Skeletal muscle tissue (tissue), 4 donors: ENCODE measurements around the gene STMN1. TPM values are rescaled to one million over a fixed set of nuclear protein-coding genes. Genes with fewer than 3 reads are reported as not detected.

Experiments
- H3K27ac ChIP-seq: one replicate; pipeline ENCODE4 v1.7.0; 2013; ENCODE audit warnings: mild to moderate bottlenecking, low read depth, low read length, inconsistent platforms
- H3K27me3 ChIP-seq, 3 donors: one replicate each; pipeline ENCODE4 v1.7.0; 2013; ENCODE audit warnings: low read length in 3 of 3; ENCODE audit not compliant: control insufficient read depth in 3 of 3, insufficient read depth in 3 of 3
- H3K36me3 ChIP-seq, 3 donors: one replicate each; pipeline ENCODE4 v1.7.0; 2013; ENCODE audit warnings: low read length in 3 of 3; ENCODE audit not compliant: control insufficient read depth in 3 of 3, insufficient read depth in 3 of 3
- H3K4me1 ChIP-seq, 3 donors: one replicate each; pipeline ENCODE4 v1.7.0; 2013; ENCODE audit warnings: low read length in 3 of 3, mild to moderate bottlenecking in 3 of 3; ENCODE audit not compliant: control insufficient read depth in 3 of 3, insufficient read depth in 3 of 3
- H3K4me3 ChIP-seq, 3 donors: one replicate each; pipeline ENCODE4 v1.7.0; 2013; ENCODE audit warnings: low read length in 3 of 3
- H3K9ac ChIP-seq, 3 donors: one replicate each; pipeline ENCODE4 v1.7.0; 2013; ENCODE audit warnings: low read length in 3 of 3, mild to moderate bottlenecking in 3 of 3, moderate library complexity in 2 of 3, low read depth in 1 of 3
- H3K9me3 ChIP-seq, 3 donors: one replicate each; pipeline ENCODE4 v1.7.0; 2013; ENCODE audit warnings: low read length in 3 of 3; ENCODE audit not compliant: control insufficient read depth in 3 of 3
- total RNA-seq: library from RNA; depleted of rRNA; stranded (reverse); fragments of >200 nt; gene quantifications from one replicate; pipeline ENCODE4 v1.2.3, GENCODE V29; 2014
- donor health status: Osteomylitis.

The STMN1 gene
- total RNA-seq, 1 donor from 2014 or later: 90.3 TPM

- no peaks in the 10 kb centered on the region for H3K27me3 ChIP-seq
- H3K36me3 ChIP-seq: no peaks in the 10 kb centered on the region
- no peak overlapping the region for H3K4me3 ChIP-seq
- H3K9ac ChIP-seq: no peak overlapping the region
- no peaks in the 10 kb centered on the region for H3K9me3 ChIP-seq
- no peak overlapping the region for H3K27ac ChIP-seq
- H3K4me1 ChIP-seq: peaks cover 3% of the 10 kb centered on the region in 3 donors
These were observed 25.7 kb downstream of the STMN1 start for GRCh38 chr1:25880518-25880917.

DNA sequence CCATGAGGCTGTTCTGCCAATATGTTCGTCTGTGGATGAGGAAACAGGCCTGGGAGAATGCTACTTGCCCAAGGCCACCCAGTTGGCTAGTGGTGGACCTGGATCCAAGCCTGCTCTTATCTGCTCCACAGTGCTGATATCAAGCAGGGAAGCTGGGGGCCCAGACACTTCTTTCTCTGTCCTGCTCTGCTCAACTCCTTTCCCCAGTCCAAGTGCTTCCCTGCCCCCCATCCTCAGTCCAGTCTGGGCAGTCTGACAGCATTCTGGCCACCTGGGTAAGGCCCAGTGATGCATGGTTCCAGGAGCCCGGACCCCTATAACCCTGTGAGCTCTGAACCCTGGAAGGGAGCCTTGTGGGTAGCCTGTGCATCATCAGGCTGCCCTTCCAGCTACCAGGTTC is 26.5 kb downstream of the STMN1 start:
- no peaks in the 10 kb centered on the region for H3K36me3 ChIP-seq
- H3K27ac ChIP-seq: no peak overlapping the region
- peaks cover 7 to 8% (median 8%) of the 10 kb centered on the region in 3 donors for H3K4me1 ChIP-seq
- H3K9ac ChIP-seq: no peak overlapping the region
- H3K9me3 ChIP-seq: no peaks in the 10 kb centered on the region
- H3K27me3 ChIP-seq: no peaks in the 10 kb centered on the region
- no peak overlapping the region for H3K4me3 ChIP-seq

- Histone ChIP-seq H3K4me1 (peaks cover 8 to 12% (median 11%) of the 10 kb centered on the region in 3 donors), H3K36me3 (no peaks in the 10 kb centered on the region), H3K4me3 (no peak overlapping the region), H3K27ac (no peak overlapping the region), H3K9me3 (no peaks in the 10 kb centered on the region), H3K27me3 (no peaks in the 10 kb centered on the region), H3K9ac (no peak overlapping the region)
These were observed 27.5 kb downstream of the STMN1 start for GRCh38 chr1:25878690-25879089.

- Histone ChIP-seq H3K4me3 (no peak overlapping the region), H3K9ac (no peak overlapping the region), H3K27ac (no peak overlapping the region), H3K36me3 (no peaks in the 10 kb centered on the region), H3K9me3 (no peaks in the 10 kb centered on the region), H3K4me1 (peaks cover 8 to 20% (median 16%) of the 10 kb centered on the region in 3 donors), H3K27me3 (no peaks in the 10 kb centered on the region)
These were observed 29.1 kb downstream of the STMN1 start for GRCh38 chr1:25877155-25877554.

DNA sequence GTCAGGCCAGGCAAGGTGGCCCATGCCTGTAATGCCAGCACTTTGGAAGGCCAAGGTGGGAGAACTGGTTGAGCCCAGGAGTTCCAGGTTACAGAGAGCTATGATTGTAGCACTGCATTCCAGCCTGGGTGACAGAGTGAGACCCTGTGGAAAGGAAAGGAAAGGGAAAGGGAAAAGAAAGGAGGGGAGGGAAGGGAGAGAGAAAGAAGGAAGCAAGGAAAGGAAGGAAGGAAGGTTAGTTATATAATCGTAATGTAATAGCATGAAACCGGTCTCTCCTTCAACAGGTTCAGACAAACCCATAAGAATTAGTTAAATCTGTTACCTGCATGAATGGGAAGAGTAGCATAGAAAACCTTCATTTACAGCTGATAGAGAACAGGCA is 29.5 kb downstream of the STMN1 start:
- H3K4me1 ChIP-seq: peaks cover 11 to 21% (median 20%) of the 10 kb centered on the region in 3 donors
- no peaks in the 10 kb centered on the region for H3K36me3 ChIP-seq
- H3K4me3 ChIP-seq: no peak overlapping the region
- no peaks in the 10 kb centered on the region for H3K27me3 ChIP-seq
- H3K27ac ChIP-seq: no peak overlapping the region
- no peaks in the 10 kb centered on the region for H3K9me3 ChIP-seq
- no peak overlapping the region for H3K9ac ChIP-seq

- Histone ChIP-seq H3K27me3 (no peaks in the 10 kb centered on the region), H3K4me1 (peaks cover 13 to 24% (median 22%) of the 10 kb centered on the region in 3 donors), H3K27ac (peak overlapping the region; percentile 30), H3K9me3 (no peaks in the 10 kb centered on the region), H3K9ac (peak overlapping the region; percentile 59 to 80 (median 65)), H3K4me3 (peak overlapping the region; percentile 38 to 75 (median 72)), H3K36me3 (no peaks in the 10 kb centered on the region)
These were observed 30.1 kb downstream of the STMN1 start for GRCh38 chr1:25875856-25876692.

DNA sequence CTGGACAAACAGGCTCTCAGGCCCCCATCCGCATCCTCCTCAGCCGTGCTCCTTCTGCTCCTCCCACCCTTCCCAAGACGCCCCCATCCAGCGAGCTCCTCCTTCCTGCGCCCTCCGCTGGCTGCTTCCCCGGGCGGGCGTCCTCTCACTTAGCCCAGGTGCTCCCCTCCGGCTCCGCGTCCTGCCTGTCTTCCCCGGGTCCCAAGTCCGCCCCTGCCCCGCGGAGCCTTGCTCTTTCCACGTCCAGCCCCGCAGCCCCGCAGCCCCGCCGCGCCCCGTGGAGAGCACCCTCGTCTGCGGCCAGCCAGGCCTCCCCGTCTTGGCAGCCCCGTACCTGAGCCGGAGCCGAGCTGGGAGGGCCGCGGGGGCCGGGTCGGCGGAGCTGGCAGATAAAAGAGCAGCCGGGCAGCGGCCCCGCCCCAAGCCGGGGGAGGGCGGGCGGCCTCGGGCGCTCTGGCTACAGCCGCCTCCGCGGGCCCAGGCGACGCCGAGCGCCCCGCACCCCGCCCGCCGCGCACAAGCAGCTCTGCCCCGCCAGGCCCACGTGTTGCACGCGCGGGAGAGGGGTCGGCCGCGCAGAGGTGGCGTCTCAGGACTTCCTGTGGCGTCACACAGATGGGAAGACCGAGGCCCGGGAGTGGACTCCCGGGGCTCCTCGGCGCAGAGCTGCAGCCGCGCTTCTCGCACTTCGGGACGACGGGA is 30.9 kb downstream of the STMN1 start, which contains the start of gene PAQR7:
Gene PAQR7, minus strand, starts transcription at position 555 of the 702 bp plus-strand sequence. CDS start 11,869 bp downstream, outside the sequence.
- Histone ChIP-seq H3K4me1 (peaks cover 13 to 24% (median 22%) of the 10 kb centered on the region in 3 donors), H3K36me3 (no peaks in the 10 kb centered on the region), H3K9ac (peak within 1 kb of the TSS; percentile 59 to 80 (median 65)), H3K27me3 (no peaks in the 10 kb centered on the region), H3K4me3 (peak within 1 kb of the TSS; percentile 67 to 75 (median 72)), H3K9me3 (no peaks in the 10 kb centered on the region), H3K27ac (peak within 1 kb of the TSS; percentile 30)

DNA sequence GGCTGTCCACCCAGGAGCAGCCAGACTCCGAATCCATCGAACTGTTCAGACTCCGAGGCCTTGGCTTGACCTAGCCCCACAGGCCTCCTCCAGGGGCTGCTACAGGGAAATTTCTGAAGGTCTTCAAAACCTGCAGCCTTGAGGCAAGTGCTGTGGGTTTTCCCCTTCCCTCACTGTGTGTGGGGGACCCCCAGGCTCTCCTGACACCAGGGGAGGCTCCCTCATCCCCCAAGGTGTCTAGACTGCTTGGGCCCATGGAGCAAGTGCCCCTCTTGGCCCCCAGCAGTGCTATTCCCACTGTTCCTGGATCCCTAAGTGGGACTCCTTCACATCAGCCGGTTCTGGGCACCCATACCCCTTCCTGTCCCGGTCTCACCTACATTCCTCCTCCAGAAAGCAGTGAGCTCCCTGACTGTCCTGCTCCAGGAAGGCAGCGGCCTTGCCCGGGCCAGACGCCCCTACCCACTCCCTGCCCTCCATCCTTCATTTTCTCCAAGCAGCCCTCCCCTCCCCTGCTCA is 31.5 kb downstream of the STMN1 start:
- no peak overlapping the region for H3K27ac ChIP-seq
- H3K27me3 ChIP-seq: no peaks in the 10 kb centered on the region
- H3K4me1 ChIP-seq: peaks cover 13 to 24% (median 22%) of the 10 kb centered on the region in 3 donors
- peak overlapping the region; percentile 51 to 80 (median 59) for H3K9ac ChIP-seq
- H3K4me3 ChIP-seq: peak overlapping the region; percentile 67 to 75 (median 72)
- no peaks in the 10 kb centered on the region for H3K36me3 ChIP-seq
- H3K9me3 ChIP-seq: no peaks in the 10 kb centered on the region

GRCh38 chr1:25874209-25874608 is 32.0 kb downstream of the STMN1 start:
- Histone ChIP-seq H3K4me3 (no peak overlapping the region), H3K9ac (peak overlapping the region; percentile 30 to 80 (median 59)), H3K9me3 (no peaks in the 10 kb centered on the region), H3K36me3 (no peaks in the 10 kb centered on the region), H3K4me1 (peaks cover 13 to 24% (median 22%) of the 10 kb centered on the region in 3 donors), H3K27me3 (no peaks in the 10 kb centered on the region), H3K27ac (no peak overlapping the region)
